Skeletal muscle cell (primary cell): ENCODE data around the gene ATP5ME.
"Not testable (repeated sequence)": the region's sequence is repeated elsewhere in the genome, so short reads cannot be mapped to it uniquely, and the experiment has no call there.

Experiments
- DNase-seq: peaks from one replicate; pipeline ENCODE4 v3.0.0-alpha.2; 2010; ENCODE audit warnings: low read depth
- H3K4me3 ChIP-seq: 2 replicates; pipeline ENCODE4 v1.5.1; 2011; ENCODE audit warnings: low read depth, mild to moderate bottlenecking, control low read depth, low read length, moderate library complexity

Gene ATP5ME

DNA sequence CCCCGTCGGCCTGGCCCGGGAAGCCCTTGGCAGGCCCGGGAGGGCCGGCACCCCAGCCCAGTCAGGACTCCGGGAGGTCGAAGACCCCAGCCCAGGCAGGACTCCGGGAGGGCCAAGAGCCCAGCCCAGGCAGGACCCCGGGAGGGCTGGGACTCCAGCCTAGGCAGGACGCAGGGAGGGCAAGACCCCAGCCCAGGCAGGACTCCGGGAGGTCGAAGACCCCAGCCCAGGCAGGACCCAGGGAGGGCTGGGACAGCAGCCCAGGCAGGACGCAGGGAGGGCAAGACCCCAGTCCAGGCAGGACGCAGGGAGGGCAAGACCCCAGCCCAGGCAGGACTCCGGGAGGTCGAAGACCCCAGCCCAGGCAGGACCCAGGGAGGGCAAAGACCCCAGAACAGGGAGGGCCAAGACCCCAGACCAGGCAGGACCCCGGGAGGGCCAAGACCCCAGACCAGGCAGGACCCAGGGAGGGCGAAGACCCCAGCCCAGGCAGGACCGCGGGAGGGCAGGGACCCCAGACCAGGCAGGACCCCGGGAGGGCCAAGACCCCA, 32.1 kb upstream of the ATP5ME start:
- not testable (repeated sequence) for DNase-seq
- H3K4me3 ChIP-seq: peak overlapping the region; percentile 90

DNA sequence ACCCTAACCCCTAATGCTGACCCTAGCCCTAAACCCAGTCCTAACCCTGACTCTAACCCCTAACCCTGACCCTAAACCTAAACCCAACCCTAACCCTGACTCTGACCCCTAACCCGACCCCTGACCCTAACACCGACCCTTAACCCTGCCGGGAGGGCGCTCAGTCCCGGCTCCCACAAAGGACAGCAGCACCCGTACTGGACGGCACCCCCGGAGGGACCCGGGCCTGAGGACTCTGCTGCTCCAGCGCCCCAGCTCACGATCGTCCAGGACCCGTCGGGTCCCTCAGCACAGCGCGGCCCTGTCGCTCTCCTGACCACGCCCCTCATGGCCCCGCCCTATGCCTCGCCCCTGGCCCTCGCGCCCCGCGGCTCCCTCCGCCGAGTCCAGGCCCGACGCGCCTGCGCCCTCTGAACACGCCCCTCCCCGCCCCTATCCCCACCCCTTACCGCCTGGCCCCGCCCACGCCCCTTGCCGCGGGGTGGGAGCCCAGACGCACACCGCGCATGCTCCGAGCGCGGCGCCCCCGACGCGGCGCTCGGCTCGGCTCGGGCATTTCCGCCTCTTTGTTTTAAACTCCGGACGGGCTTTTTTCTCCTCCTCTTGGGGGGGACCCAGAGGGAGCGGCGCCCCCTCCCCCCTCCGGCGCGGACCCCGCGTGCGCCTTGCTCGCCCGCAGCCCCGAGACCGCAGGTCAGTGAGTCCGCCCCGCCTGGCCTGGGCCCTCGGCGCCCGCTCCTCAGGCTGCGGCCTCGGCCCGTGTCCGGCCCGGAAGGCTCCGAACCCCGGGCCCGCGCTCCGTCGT, 31.4 kb upstream of the ATP5ME start, which contains the start of gene PCGF3:
TSS of gene PCGF3 (plus strand) at position 555 of the 805 bp plus-strand sequence. CDS start 27,849 bp downstream, outside the sequence.
- DNase-seq: peak; percentile 81
- H3K4me3 ChIP-seq: peak within 1 kb of the TSS; percentile 90

DNA sequence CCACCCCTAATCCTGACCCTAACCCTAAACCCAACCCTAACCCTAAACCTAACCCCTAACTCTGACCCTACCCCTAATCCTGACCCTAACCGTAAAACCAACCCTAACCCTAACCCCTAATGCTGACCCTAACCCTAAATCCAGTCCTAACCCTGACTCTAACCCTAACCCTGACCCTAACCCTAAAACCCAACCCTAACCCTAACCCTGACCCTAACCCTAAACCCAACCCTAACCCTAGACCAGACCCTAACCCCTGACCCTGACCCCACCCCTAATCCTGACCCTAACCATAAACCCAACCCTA, 30.8 kb upstream of the ATP5ME start:
- peak overlapping the region; percentile 90 for H3K4me3 ChIP-seq
- no peak for DNase-seq

DNA sequence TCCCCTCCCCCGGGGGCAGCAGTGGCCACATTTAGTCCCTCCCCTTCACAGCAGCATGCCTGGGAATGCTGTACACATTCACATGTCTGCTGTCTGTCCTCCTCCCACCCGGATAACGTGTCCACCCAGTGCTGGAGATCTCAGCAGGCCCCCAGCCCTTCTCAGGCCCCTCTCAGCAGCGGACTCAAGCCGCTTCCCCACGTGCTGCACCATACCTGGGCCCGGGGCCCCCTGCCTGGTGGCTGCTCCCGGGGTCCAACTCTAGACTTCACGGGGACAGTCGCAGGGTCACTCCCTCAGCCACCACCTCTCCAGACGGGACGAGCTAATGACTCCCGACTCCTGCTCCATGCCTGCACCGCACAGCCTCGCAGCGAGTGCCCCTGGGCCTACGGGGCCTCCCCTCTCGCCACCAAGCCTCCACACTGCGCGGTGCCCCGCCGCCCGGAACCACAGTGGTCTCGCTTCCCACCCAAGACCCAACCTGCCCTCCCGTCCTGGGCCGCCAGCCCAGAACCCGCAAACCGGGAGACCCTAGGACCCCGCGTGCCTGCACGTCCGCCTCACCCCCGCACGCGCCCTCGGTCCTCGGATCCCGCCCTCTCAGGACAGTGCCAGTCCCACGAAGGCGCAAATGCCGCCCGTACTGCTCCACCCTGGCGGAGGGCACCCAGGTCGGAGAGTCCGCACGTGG, 30.3 kb upstream of the ATP5ME start:
- no peak for DNase-seq
- H3K4me3 ChIP-seq: no peak overlapping the region

DNA sequence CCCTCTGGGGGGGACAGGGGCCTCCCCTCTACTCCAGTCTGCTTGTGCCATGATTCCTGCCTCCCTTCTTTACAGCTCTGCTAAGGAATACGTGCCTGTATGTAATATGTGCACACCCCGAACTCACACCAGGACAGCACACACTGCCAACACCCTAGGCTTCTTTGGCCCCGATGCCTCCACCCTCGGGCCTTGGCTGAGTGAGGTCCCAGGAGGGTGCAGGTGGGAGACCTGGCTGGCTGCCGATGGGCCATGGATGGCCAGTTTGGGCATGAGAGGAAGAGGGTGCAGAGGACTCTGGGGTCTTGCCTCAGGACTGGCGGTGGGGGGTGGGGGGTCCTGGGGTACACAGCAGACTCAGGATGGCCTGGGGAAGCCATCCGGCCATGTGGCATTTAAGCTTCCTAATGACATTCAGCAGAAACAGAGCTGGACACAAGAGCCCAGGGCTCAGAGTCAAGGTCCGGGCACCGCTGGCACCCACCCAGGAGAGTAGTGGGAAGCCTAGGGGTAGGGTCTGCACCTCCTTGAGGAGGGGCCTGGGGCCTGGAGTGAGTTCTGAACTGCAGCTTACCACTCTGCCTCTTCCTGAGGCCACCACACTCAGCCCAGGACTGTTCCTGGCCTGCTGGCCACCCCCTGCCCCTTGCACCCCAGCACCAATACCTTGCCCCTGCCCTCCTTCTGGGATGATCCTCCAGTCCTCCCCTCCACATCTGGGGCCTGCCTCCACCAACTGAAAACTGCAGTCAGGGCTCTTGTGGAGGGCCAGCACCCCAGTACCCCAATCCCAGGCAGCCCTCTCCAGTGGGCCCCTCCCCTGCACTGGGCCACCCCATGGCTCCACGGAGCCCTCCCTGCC, 29.5 kb upstream of the ATP5ME start:
- H3K4me3 ChIP-seq: no peak overlapping the region
- no peak for DNase-seq

DNA sequence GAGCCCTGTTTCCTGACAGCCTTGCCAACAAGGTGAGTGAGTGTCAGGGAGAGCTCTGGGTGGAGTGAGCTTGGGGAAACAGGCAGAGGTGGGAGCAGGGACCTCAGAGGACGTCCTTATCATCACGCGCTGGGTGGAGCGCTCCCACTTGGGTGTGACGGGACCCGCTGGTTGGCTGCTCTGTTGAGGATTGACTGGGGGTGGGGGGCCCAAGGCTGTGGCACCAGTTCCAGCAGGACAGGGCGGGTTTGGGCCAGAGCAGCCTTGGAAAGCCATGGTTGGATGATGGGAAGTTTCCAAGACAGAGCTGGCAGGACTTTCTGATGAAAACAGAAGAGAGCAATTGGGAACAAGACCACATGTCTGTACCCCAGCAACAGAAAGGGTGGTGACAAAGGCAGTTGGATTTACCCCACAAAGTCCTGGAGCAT, 28.6 kb upstream of the ATP5ME start:
- no peak overlapping the region for H3K4me3 ChIP-seq
- no peak for DNase-seq

DNA sequence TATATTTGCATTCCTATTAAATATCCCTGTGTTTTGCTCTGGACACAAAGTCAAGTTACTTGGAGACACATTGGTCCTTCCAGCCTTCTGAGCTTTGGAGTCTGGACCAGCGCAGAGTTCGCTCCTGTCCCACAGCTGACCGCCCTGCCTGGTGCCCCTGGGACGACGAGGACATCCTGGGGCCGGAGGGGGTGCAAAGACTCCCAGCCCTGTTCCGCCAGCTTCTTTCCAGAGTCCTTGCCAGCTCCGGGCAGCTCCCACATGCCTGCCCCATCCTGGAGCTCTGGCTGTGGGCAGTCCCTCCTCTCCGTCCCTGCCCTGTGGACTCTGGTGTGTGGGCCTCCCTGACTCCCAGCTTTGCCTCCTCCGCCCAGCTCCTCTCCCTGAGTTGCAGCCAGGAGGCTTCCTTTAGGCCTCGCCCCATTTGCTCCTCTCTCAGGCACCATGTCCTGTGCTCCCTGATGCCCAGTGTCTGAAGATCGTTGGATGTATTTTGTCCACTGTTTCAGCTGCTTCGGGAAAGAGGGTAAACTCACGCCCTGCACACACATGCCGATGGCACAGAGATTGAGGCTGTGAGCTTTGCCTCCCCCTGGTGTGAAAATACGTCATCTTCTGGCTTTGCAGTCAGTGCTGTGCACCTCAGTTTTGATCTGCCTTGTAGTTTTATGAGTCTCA, 26.6 kb upstream of the ATP5ME start:
- DNase-seq: no peak

DNA sequence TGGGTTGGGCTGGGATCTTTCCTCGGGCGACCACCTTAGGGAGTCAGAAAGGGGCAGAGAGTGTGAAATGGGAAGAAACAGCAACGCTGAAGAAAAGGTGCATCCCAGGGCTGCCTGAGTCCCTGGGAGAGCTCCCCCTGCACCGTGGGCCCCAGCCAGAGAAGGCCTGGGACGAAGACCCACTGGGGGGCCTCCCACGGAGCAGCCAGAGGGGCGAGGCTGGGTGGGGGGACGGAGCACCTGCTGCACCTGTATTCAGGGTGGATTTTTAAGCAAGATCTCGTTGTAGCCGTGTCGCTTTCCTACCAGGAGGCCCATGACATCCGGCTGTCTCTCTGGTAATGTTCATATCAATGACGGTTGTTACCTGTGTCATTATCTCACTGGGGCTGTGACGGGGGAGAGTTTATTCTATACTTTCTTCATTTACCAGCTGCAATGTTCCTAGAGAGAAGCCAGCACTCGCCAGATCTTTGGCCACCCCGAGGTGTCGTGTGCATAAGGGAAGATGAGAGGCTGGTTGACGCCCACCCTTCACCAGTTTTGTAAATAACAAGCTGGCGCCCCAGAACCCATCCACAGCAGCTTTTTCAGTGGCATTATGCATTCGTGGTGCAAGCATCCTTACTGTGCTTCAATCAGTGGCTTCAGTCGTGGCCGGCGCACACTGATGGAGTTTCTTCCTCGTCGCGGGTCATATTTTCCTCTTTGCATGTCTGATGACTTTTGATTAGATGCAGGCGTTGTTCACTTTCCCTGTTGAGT, 25.9 kb upstream of the ATP5ME start:
- DNase-seq: no peak

More for the DNA sequence above, 26.6 kb upstream of the ATP5ME start:
- H3K4me3 ChIP-seq: no peak overlapping the region

DNA sequence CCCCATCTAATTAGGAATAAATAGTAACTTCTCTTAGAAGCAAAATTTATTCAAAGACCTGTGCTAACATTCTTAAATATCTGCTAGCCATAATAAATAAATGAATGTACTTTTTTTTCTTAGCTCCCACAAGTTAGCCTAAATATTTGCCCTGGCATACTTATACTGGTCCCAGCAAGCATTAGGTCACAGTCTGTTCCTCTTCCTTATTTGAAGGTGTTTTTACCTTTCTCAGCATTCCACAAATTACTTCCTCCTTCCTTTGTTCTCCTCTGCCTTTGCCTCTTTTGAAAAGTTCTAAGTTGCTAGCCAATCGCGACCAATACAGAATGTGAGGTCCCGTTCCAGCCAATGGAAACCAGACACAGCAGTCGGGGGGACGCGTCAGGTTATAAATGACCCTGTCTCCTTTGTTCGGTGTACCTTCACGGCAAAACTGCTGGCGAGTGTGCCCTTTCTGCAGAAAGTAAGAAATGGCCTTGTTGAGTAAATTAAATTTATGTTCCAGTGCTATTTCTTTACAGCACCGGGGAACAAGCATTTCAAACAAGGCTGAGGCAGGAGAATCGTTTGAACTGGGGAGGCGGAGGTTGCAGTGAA, 20.4 kb upstream of the ATP5ME start:
- H3K4me3 ChIP-seq, DNase-seq: not testable (repeated sequence)

More for the DNA sequence above, 25.9 kb upstream of the ATP5ME start:
- no peak overlapping the region for H3K4me3 ChIP-seq

DNA sequence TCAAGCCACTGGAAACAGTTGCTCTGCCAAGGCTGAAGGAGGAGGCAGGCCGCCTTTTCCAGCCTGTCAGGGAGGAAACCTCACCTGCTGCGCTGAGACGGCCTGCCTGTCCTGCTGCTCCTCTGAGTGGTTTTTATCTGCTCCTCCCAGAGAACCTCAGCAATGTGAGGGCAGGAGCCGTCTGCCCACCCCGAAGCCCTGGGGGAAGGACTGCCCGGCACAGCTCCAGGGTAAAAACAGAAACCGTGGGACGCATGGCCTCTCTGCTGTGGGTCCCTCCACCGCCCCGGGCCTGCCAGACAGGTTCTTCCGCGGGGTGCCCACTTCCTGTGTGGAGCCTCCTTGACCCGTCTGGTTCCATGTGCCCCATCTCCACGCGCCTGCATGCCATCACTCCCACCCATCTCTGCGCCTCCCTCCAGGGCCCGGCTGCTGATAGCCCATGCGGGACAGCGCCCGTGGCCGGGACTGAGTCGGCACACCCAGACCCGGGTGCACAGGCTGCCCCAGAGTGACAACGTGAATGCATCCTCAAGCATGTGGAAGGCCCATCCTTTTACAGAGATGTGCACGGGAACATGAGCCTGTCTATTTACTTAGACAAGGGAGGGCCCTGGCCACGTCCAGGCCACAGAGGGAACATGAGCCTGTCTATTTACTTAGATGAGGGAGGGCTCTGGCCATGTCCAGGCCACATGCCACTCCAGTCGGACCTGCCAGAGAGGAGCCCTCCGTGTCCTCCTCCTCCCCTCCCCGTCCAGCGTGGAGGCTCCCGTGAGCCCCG, 18.9 kb upstream of the ATP5ME start:
- DNase-seq: no peak
- H3K4me3 ChIP-seq: no peak overlapping the region

DNA sequence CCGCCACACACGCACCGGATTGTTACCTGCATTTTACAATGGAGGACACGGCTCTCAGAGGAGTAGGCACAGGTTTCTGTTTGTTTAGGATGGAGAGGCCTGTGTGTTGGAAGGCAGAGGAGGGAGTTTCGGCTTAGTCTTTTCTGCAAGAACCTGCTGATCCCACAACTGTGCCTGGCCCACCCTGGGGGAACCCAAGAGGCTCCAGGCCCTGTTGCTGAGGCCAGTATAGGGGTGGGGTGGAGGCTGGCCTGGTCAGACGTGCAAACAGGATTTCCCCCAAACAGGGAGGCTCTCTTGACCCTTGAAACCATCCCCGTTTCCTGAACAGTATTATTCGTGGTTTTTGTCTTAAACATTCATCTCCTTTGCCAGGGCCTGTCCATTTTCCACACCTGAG, 15.6 kb upstream of the ATP5ME start:
- no peak overlapping the region for H3K4me3 ChIP-seq
- no peak for DNase-seq

DNA sequence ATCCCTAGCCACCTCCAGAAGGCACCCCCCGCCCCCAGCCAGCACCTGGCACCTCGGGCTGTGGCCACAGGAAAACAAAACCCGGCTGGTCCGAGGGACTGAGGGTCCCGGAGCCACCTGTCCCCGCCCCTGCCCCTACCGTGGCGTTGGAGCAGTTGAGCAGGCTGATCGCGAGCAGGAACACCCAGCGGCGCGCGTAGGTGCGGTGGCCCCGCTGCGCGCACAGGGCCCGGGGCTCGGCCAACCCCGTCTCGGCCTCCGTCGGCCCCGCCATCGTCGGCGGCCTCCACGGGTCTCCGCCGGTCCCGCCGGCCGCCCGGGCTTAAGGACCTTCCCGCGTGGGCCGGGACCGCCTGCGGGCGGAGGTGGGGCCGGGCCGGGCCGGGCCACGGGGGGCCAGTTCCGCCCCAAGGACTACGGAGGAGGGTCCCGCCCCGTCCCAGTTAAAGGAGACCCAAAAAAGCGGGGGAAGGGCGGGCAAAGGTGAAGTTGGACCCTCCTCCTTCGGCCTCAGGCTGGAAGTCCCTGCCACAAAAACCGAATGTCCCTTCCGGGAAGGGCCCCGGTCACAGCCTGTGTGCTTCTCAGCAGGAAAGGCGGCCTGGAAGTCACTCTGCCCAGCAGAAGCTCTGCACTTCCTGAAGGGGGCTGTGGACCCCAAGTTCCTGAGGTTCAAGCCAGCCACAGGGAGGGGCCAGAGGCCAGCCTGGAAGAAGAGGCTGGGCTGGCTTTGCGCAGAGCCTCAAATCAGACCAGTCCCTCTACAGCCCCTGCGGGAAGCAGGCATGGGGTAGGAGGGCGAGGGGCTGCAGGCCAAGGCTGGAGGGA, 15.0 kb upstream of the ATP5ME start, which contains the start of gene SLC49A3:
TSS of gene SLC49A3 (minus strand) at position 298 of the 828 bp plus-strand sequence. CDS start at position 274, 24 bp downstream.
- DNase-seq: no peak
- H3K4me3 ChIP-seq: peak within 1 kb of the TSS; percentile 24

DNA sequence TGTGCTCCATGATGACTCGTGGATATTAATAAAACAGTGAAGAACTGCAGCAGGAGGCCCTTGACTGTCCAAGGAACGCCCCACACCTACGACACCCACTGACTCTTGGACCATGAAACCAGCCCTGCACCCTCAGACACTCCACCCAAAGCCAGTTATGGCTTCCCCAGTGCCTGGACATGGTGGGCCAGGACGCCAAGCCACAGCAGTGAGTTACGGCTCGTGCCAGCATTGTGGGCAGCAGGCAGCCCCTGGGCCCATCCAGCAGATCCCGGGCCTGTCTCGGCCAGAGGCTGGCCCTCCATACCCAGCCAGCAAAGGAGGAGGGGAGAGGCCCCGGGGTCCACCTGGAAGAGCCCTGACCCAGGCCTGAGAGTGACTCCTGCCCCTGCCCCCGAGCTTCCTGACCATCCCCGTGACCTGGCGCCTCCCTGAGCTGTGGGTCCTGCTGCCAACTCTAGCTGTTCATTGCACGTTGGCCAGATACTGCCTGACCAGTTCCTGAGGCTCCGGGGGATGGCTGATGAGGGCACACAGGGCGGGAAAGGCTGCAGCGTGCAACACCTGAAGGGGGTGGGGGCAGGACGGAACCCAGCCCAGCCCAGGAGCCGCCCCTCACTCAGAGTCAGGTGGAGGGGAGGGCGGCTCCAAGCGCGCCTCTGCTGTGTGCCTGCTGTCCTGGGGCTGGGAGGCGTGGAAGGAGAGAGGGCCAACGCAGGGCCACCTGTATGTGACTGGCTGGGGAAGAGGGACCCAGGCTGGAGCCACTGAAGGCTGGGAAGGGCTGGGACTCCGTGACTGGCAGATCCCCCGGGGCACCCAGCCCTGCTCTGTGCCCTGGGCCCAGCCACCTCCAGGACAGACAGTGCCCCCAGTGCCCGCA, 14.1 kb upstream of the ATP5ME start:
- peak overlapping the region; percentile 24 for H3K4me3 ChIP-seq

DNA sequence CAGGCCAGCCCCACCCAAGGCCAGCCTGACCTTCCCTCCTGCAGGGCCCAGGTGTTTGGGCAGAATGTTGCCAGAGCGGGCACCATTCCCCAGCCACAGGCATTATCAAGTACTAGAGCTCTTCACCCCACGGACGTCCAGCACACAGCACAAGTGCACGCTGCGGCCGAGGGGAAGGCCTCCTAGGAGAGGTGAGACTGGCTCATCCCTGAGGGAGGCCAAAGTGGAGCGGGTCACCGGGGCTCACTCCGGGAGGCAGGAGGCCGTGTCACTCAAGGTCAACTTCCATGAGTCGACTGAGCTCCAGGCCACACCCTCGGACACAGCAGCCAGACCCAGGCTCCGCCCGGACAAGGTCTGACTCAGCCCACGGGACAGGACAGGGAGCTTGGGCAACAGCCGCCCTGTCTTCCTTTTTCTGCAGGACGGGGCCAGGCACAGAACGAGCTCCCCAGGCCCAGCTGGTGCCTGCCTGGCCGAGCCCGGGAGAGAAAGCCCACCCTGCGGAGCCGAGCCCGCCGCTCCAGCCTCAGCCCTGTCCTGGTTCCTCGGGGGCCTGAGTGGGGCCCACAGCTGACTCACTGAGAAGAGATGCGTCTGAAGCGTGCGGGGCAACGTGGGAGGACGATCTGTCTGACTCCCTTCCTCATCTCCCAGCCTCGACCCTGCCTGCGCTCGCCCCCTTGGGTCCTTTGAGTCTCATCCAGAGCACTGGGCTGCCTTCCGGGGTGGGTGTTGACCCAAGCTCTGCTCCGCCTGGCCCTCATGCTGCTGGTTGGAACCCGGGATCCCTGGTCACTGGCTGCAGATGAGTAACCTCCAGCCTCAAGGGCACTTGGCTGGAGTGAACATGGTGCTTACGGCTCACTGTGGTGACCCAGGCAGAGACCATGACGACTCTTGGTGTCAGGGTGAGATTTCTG, 13.2 kb upstream of the ATP5ME start:
- peak; percentile 61 for DNase-seq
- H3K4me3 ChIP-seq: no peak overlapping the region

More for the DNA sequence above, 14.1 kb upstream of the ATP5ME start:
- DNase-seq: no peak
